VCaP (cell line): ENCODE results near the gene WARS2.
"Not testable (repeated sequence)": the region's sequence is repeated elsewhere in the genome, so short reads cannot be mapped to it uniquely, and the experiment has no call there.

ENCODE experiments used
- H3K27ac ChIP-seq: fragments of 450-650 bp; 2 replicates; pipeline ENCODE4 v1.5.1; 2017
- TF ChIP-seq, protein P1 (sequence below): fragments of 450-650 bp; conservative IDR thresholded peaks from 2 replicates; pipeline ENCODE4 v1.5.1; 2017; ENCODE audit warnings: mild to moderate bottlenecking, moderate library complexity

Gene WARS2

GRCh38 chr1:119133987-119134386, 6.5 kb downstream of the WARS2 start:
- no peak overlapping the region for H3K27ac ChIP-seq
- TF ChIP-seq, protein P1, sequence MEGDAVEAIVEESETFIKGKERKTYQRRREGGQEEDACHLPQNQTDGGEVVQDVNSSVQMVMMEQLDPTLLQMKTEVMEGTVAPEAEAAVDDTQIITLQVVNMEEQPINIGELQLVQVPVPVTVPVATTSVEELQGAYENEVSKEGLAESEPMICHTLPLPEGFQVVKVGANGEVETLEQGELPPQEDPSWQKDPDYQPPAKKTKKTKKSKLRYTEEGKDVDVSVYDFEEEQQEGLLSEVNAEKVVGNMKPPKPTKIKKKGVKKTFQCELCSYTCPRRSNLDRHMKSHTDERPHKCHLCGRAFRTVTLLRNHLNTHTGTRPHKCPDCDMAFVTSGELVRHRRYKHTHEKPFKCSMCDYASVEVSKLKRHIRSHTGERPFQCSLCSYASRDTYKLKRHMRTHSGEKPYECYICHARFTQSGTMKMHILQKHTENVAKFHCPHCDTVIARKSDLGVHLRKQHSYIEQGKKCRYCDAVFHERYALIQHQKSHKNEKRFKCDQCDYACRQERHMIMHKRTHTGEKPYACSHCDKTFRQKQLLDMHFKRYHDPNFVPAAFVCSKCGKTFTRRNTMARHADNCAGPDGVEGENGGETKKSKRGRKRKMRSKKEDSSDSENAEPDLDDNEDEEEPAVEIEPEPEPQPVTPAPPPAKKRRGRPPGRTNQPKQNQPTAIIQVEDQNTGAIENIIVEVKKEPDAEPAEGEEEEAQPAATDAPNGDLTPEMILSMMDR: no peak

DNA sequence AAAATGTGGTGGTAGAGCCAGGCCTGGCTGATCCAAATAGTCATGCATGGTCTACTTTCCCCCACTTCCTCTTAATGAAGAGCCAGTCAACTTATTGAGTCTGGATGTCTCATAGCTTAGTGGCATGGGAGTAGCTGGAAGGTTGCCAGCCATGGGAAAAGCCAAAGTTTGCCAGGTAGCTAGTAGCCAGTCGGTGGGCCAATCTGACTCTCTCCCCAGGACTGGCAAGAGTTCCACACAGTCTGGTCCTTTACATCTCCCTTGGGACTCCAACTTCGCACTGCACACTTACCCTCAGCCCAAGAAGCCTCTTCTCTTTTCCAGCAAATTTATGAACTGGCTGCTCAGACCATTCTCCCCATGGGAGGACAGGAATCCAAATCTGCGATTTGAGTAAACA, 8.3 kb downstream of the WARS2 start:
- no peak overlapping the region for H3K27ac ChIP-seq
- TF ChIP-seq, protein P1: no peak

- TF ChIP-seq, protein P1: no peak
- no peak overlapping the region for H3K27ac ChIP-seq
Observed at GRCh38 chr1:119125874-119126273, 14.6 kb downstream of the WARS2 start.

- TF ChIP-seq, protein P1: no peak
- no peak overlapping the region for H3K27ac ChIP-seq
Observed at GRCh38 chr1:119124764-119125163, 15.7 kb downstream of the WARS2 start.

DNA sequence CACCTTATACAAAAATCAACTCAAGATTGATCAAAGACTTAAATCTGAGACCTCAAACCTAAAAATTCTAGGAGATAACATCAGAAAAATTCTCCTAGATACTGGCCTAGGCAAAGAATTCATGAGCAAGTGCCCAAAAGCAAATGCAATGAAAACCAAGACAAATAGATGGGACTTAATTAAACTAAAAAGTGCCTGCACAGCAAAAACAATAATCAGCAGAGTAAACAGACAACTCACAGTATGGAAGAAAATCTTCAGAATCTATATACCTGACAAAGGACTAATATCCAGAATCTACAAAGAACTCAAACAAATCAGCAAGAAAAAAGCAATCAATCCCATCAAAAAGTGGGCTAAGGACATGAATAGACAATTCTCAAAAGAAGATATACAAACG, 18.6 kb downstream of the WARS2 start:
- not testable (repeated sequence) for H3K27ac ChIP-seq

DNA sequence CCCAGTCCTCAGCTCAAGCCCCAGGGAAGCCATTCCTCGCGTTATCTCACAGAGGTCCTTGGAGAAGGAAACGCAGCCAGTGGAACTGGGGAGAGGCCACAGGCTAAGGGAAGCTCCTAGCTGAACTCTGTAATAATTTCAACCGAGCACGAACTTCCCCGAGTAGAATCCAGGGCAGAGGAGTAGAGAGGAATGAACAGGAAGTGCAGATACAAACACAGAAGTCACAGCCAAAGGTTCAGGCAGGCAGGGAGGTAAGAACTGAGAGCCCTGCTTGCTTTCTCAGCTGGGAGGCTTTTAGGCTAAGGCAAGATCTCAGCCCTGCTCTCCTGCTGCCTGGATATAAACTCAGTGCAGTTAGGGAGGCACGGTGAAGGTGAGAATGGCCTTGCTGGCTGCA, 23.7 kb downstream of the WARS2 start:
- no peak overlapping the region; the same call in 1 of the 2 replicates for H3K27ac ChIP-seq
- TF ChIP-seq, protein P1: no peak

GRCh38 chr1:119115736-119116135, 24.7 kb downstream of the WARS2 start:
- TF ChIP-seq, protein P1: no peak
- no peak overlapping the region for H3K27ac ChIP-seq

DNA sequence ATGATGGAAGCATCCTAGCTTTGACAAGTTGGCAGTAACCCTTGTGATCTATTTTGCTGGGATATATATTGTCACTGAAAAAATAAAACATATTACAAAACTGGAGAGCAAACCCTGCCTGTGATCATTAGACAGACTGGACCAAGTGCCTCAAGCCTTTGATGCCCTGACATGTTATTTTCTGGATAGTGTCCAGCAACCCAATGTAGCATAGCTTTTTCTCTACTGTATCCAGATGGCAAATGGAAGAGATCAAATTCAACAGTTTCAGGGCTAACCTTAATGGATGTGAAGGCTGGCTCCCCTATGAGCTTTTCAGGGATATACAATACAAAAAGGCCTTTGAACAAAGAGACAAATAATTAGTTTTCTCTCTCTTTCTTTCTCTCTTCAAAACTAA, 25.1 kb downstream of the WARS2 start:
- no peak overlapping the region for H3K27ac ChIP-seq
- TF ChIP-seq, protein P1: no peak
